ENCODE measurements around the gene SPINK6.

SPINK6 gene

DNA sequence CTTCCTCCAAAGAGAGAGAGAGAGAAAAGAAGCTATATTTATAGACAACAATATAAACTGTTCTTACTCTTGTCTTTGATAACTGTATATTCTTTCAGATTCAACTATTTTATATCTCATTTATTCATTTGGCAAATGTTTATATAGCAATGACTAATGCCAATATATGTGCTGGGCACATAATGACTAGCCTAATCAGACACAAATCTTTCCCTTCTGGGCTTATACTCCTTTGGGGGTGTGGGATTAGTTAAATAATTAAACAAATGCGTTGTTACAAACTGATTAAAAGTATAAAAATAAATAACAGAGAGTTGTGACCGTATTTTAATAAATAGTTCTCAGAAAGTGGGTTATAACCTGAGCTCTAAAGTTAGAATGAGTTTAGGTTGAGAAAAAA lies 30.5 kb upstream of the SPINK6 start:
- Histone ChIP-seq H3F3A (ENCODE audit: low read depth) (no peaks in the 10 kb centered on the region), H3K9ac (ENCODE audit: low read depth, low read length, poor library complexity, severe bottlenecking) (no peak overlapping the region), H3K27me3 (ENCODE audit: insufficient read depth, low read length, poor library complexity, severe bottlenecking) (no peaks in the 10 kb centered on the region), H3K4me1 (ENCODE audit: insufficient read depth, low read length, poor library complexity, severe bottlenecking) (no peaks in the 10 kb centered on the region), H3K79me2 (ENCODE audit: insufficient read depth, low read length) (no peaks in the 10 kb centered on the region), H3K36me3 (ENCODE audit: insufficient read depth, low read length) (no peaks in the 10 kb centered on the region), H4K20me1 (ENCODE audit: insufficient read depth, low read length, poor library complexity, severe bottlenecking) (no peaks in the 10 kb centered on the region), H3K4me3 (ENCODE audit: low read length, poor library complexity, severe bottlenecking) (no peak overlapping the region), H3K9me3 (ENCODE audit: insufficient read depth, low read depth, low read length) (no peaks in the 10 kb centered on the region), H2AFZ (ENCODE audit: low read length) (no peak overlapping the region), H3K4me2 (ENCODE audit: low read depth, low read length, poor library complexity, severe bottlenecking) (no peak overlapping the region), H3K9me2 (replicated peaks; ENCODE audit: low read depth, low read length) (no peaks in the 10 kb centered on the region)
- no peak for TF ChIP-seq EZH2phosphoT487 (IDR thresholded peaks at IDR 0.05; ENCODE audit: borderline replicate concordance)

DNA sequence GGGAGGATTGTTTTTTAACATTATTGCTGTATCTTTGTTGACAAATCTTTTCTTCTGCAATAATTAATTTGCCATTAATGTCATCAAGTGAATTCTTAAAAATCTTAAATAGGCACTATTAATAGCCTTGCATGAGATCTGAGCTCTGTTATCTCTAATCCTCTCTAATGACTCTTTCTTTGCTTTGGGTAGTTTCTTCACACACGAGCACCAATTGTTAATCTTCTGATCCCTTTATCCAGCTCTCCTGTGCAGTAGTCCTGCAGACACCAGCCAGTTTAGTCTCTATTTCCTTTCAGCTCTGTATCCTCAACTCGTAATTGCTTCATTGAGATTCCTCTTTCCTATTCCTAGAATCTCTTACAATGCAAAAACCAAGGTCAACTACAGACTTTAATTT lies 26.4 kb upstream of the SPINK6 start:
- H3K9ac ChIP-seq (ENCODE audit: low read depth, low read length, poor library complexity, severe bottlenecking), result no peak overlapping the region
- no peaks in the 10 kb centered on the region for H3K36me3 ChIP-seq (ENCODE audit: insufficient read depth, low read length)
- no peaks in the 10 kb centered on the region for H4K20me1 ChIP-seq (ENCODE audit: insufficient read depth, low read length, poor library complexity, severe bottlenecking)
- no peak overlapping the region for H3K4me2 ChIP-seq (ENCODE audit: low read depth, low read length, poor library complexity, severe bottlenecking)
- H3K4me1 ChIP-seq (ENCODE audit: insufficient read depth, low read length, poor library complexity, severe bottlenecking), result no peaks in the 10 kb centered on the region
- TF ChIP-seq EZH2phosphoT487 (IDR thresholded peaks at IDR 0.05; ENCODE audit: borderline replicate concordance), result no peak
- TF ChIP-seq, protein P1, sequence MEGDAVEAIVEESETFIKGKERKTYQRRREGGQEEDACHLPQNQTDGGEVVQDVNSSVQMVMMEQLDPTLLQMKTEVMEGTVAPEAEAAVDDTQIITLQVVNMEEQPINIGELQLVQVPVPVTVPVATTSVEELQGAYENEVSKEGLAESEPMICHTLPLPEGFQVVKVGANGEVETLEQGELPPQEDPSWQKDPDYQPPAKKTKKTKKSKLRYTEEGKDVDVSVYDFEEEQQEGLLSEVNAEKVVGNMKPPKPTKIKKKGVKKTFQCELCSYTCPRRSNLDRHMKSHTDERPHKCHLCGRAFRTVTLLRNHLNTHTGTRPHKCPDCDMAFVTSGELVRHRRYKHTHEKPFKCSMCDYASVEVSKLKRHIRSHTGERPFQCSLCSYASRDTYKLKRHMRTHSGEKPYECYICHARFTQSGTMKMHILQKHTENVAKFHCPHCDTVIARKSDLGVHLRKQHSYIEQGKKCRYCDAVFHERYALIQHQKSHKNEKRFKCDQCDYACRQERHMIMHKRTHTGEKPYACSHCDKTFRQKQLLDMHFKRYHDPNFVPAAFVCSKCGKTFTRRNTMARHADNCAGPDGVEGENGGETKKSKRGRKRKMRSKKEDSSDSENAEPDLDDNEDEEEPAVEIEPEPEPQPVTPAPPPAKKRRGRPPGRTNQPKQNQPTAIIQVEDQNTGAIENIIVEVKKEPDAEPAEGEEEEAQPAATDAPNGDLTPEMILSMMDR (conservative IDR thresholded peaks at IDR 0.05; ENCODE audit: low read length), result no peak
- H3K27me3 ChIP-seq (ENCODE audit: insufficient read depth, low read length, poor library complexity, severe bottlenecking), result no peaks in the 10 kb centered on the region
- H3K9me2 ChIP-seq (replicated peaks; ENCODE audit: low read depth, low read length), result no peaks in the 10 kb centered on the region
- H3K9me3 ChIP-seq (ENCODE audit: insufficient read depth, low read depth, low read length), result no peaks in the 10 kb centered on the region
- H2AFZ ChIP-seq (ENCODE audit: low read length), result no peak overlapping the region
- no peaks in the 10 kb centered on the region for H3K79me2 ChIP-seq (ENCODE audit: insufficient read depth, low read length)
- no peak overlapping the region for H3K4me3 ChIP-seq (ENCODE audit: low read length, poor library complexity, severe bottlenecking)
- H3F3A ChIP-seq (ENCODE audit: low read depth), result no peaks in the 10 kb centered on the region

DNA sequence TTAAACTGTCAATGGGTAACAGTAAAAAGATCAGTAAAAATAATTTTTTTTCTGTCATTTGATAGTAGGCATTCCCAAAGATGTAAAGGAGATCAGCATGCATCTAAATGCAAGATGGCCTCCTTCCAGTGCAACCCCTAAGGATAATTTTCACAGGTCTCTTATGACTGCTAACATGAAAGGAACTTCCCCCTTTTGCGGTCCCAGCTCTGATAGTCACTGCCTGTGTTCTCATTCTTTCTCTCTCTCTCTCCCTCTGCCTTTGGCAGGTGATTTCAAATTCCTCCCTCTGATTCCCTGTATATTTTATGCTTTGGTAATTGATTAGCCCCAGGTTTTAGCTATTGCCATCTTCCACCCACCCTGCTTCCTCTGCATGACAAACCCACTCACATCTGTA lies 25.6 kb upstream of the SPINK6 start:
- H4K20me1 ChIP-seq (ENCODE audit: insufficient read depth, low read length, poor library complexity, severe bottlenecking), result no peaks in the 10 kb centered on the region
- no peaks in the 10 kb centered on the region for H3F3A ChIP-seq (ENCODE audit: low read depth)
- no peaks in the 10 kb centered on the region for H3K9me2 ChIP-seq (replicated peaks; ENCODE audit: low read depth, low read length)
- H3K9me3 ChIP-seq (ENCODE audit: insufficient read depth, low read depth, low read length), result no peaks in the 10 kb centered on the region
- H3K36me3 ChIP-seq (ENCODE audit: insufficient read depth, low read length), result no peaks in the 10 kb centered on the region
- H3K79me2 ChIP-seq (ENCODE audit: insufficient read depth, low read length), result no peaks in the 10 kb centered on the region
- H2AFZ ChIP-seq (ENCODE audit: low read length), result no peak overlapping the region
- no peak overlapping the region for H3K4me3 ChIP-seq (ENCODE audit: low read length, poor library complexity, severe bottlenecking)
- H3K27me3 ChIP-seq (ENCODE audit: insufficient read depth, low read length, poor library complexity, severe bottlenecking), result no peaks in the 10 kb centered on the region
- H3K9ac ChIP-seq (ENCODE audit: low read depth, low read length, poor library complexity, severe bottlenecking), result no peak overlapping the region
- H3K4me2 ChIP-seq (ENCODE audit: low read depth, low read length, poor library complexity, severe bottlenecking), result no peak overlapping the region
- no peaks in the 10 kb centered on the region for H3K4me1 ChIP-seq (ENCODE audit: insufficient read depth, low read length, poor library complexity, severe bottlenecking)
- TF ChIP-seq, protein P1 (conservative IDR thresholded peaks at IDR 0.05; ENCODE audit: low read length), result no peak
- no peak for TF ChIP-seq EZH2phosphoT487 (IDR thresholded peaks at IDR 0.05; ENCODE audit: borderline replicate concordance)

DNA sequence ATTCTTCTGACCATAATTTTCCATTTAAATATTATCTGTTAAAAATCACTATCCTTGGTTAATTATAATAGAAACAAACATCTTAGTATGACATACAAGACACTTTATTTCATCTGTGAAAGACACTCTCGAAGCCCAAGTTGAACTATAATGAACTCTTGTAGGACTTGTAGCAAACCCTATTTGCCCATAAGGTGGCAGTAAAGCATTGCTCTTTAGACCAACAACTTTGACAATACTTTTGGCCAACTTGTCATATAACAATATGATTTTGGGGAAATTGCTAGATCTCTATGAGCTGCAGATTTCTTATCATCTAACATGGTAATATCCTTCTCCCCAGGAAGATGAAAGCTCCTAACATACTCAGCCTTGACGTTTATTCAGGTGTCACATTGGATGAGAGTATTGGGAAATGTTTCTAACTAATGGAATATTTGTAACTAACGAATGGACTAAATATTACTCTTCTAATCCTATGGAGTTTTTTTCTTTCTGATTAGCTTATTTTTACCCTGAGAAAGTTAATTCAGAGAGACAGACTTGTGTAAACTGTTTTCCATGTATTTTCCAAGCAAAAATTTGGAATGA lies 23.5 kb upstream of the SPINK6 start:
- no peaks in the 10 kb centered on the region for H3K4me1 ChIP-seq (ENCODE audit: insufficient read depth, low read length, poor library complexity, severe bottlenecking)
- H3K9me3 ChIP-seq (ENCODE audit: insufficient read depth, low read depth, low read length), result no peaks in the 10 kb centered on the region
- no peak overlapping the region for H3K4me2 ChIP-seq (ENCODE audit: low read depth, low read length, poor library complexity, severe bottlenecking)
- H3K27me3 ChIP-seq (ENCODE audit: insufficient read depth, low read length, poor library complexity, severe bottlenecking), result no peaks in the 10 kb centered on the region
- no peaks in the 10 kb centered on the region for H3K36me3 ChIP-seq (ENCODE audit: insufficient read depth, low read length)
- no peaks in the 10 kb centered on the region for H3K79me2 ChIP-seq (ENCODE audit: insufficient read depth, low read length)
- H3K4me3 ChIP-seq (ENCODE audit: low read length, poor library complexity, severe bottlenecking), result no peak overlapping the region
- H3K9ac ChIP-seq (ENCODE audit: low read depth, low read length, poor library complexity, severe bottlenecking), result no peak overlapping the region
- TF ChIP-seq, protein P1 (conservative IDR thresholded peaks at IDR 0.05; ENCODE audit: low read length), result peak; percentile 83
- TF ChIP-seq EZH2phosphoT487 (IDR thresholded peaks at IDR 0.05; ENCODE audit: borderline replicate concordance), result no peak
- no peaks in the 10 kb centered on the region for H4K20me1 ChIP-seq (ENCODE audit: insufficient read depth, low read length, poor library complexity, severe bottlenecking)
- H3K9me2 ChIP-seq (replicated peaks; ENCODE audit: low read depth, low read length), result no peaks in the 10 kb centered on the region
- H3F3A ChIP-seq (ENCODE audit: low read depth), result no peaks in the 10 kb centered on the region
- H2AFZ ChIP-seq (ENCODE audit: low read length), result no peak overlapping the region
